ENCODE data around the gene ZNF736. TPM values are rescaled to one million over a fixed set of nuclear protein-coding genes. Genes with fewer than 3 reads are reported as not detected.
"Not testable (repeated sequence)": the region's sequence is repeated elsewhere in the genome, so short reads cannot be mapped to it uniquely, and the experiment has no call there.

ZNF736 gene
- total RNA-seq, result 31.3 TPM

GRCh38 chr7:64313740-64314491 is at the start of gene ZNF736:
TSS of gene ZNF736 (plus strand) at chr7:64313961. CDS start at chr7:64314151, 190 bp downstream.
- Histone ChIP-seq H3K4me1 (ENCODE audit: insufficient read depth, low read length) (peaks cover 24% of the 10 kb centered on the region), H3K4me3 (ENCODE audit: low read length) (peak within 1 kb of the TSS; percentile 59), H3K27me3 (ENCODE audit: insufficient read depth, low read length) (no peaks in the 10 kb centered on the region), H3K9me3 (ENCODE audit: low read depth, low read length) (no peaks in the 10 kb centered on the region)

DNA sequence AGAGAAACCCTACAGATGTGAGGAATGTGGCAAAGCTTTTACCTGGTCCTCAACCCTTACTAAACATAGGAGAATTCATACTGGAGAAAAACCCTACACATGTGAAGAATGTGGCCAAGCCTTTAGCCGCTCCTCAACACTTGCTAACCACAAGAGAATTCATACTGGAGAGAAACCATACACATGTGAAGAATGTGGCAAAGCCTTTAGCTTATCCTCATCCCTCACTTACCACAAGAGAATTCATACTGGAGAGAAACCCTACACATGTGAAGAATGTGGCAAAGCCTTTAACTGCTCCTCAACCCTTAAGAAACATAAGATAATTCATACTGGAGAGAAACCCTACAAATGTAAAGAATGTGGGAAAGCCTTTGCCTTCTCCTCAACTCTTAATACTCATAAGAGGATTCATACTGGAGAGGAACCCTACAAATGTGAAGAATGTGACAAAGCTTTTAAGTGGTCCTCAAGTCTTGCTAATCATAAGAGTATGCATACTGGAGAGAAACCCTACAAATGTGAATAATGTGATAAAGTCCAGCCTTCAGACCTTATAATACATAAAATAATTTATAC is 47.3 kb upstream of the ZNF736 start:
- peaks cover 38% of the 10 kb centered on the region for H3K9me3 ChIP-seq (ENCODE audit: low read depth, low read length)
- H3K4me1 ChIP-seq (ENCODE audit: insufficient read depth, low read length), result no peaks in the 10 kb centered on the region
- H3K27me3 ChIP-seq (ENCODE audit: insufficient read depth, low read length), result no peaks in the 10 kb centered on the region
- no peak overlapping the region for H3K4me3 ChIP-seq (ENCODE audit: low read length)

DNA sequence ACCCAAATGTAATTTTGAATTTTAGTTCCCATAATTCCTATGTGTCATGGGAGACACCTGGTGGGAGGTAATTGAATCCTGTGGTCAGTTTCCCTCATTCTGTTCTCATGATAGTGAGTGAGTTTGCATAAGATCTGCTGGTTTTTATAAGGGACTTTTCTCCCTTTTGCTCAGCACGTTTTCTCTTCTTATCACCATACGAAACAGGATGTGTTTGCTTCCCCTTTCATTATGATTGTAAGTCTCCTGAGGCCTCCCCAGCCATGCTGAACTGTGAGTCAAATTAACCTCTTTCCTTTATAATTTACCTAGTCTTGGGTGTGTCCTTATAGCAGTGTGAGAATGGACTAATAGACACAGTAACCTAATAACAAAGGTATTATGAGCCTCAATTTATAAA is 36.1 kb upstream of the ZNF736 start:
- H3K27me3 ChIP-seq (ENCODE audit: insufficient read depth, low read length), result no peaks in the 10 kb centered on the region
- H3K9me3 ChIP-seq (ENCODE audit: low read depth, low read length), result no peaks in the 10 kb centered on the region
- no peaks in the 10 kb centered on the region for H3K4me1 ChIP-seq (ENCODE audit: insufficient read depth, low read length)
- no peak overlapping the region for H3K4me3 ChIP-seq (ENCODE audit: low read length)

- no peak overlapping the region for H3K4me3 ChIP-seq (ENCODE audit: low read length)
- no peaks in the 10 kb centered on the region for H3K27me3 ChIP-seq (ENCODE audit: insufficient read depth, low read length)
- no peaks in the 10 kb centered on the region for H3K9me3 ChIP-seq (ENCODE audit: low read depth, low read length)
- H3K4me1 ChIP-seq (ENCODE audit: insufficient read depth, low read length), result no peaks in the 10 kb centered on the region
Observed at GRCh38 chr7:64294701-64295420, 18.9 kb upstream of the ZNF736 start.

GRCh38 chr7:64297418-64297817 is 16.3 kb upstream of the ZNF736 start:
- H3K9me3 ChIP-seq (ENCODE audit: low read depth, low read length), result not testable (repeated sequence)

DNA sequence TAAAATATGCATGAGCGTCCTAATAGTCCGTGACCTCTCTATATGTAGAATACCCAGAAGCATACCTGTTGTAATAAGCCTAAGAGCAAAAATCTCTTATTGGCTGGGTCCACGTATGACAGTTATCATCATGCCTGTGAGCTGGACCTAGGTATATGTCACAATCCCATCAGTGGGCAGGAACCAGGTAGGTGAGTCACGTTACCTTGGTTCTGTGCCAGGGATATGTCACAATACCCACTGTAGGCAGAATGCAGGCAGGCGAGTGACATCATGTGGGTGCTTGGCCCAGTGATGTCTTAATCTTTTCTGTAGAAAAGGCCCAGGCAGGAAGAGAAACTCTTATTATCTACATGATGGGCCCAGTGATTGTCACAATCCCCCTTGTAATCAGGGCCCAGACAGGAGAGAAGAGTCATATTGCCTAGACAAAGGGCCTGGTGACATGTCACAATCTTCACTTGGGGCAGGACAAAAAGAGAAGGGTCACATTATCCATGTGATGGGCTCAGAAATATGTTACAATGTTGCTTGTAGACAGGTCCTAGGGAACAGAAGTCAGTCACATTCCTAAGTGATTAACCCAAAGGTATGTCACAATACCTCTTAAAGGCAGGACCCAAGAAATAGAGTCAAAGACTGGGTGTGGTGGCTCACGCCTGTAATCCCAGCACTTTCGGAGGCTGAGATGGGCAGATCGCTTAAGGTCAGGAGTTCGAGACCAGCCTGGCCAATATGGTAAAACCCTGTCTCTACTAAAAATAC is 12.9 kb upstream of the ZNF736 start:
- H3K4me1 ChIP-seq (ENCODE audit: insufficient read depth, low read length), result peaks cover 9% of the 10 kb centered on the region
- H3K4me3 ChIP-seq (ENCODE audit: low read length), result no peak overlapping the region
- no peaks in the 10 kb centered on the region for H3K9me3 ChIP-seq (ENCODE audit: low read depth, low read length)
- H3K27me3 ChIP-seq (ENCODE audit: insufficient read depth, low read length), result no peaks in the 10 kb centered on the region

More at GRCh38 chr7:64297418-64297817, 16.3 kb upstream of the ZNF736 start:
- H3K4me1 ChIP-seq (ENCODE audit: insufficient read depth, low read length); H3K27me3 ChIP-seq (ENCODE audit: insufficient read depth, low read length); H3K4me3 ChIP-seq (ENCODE audit: low read length): not testable (repeated sequence)

DNA sequence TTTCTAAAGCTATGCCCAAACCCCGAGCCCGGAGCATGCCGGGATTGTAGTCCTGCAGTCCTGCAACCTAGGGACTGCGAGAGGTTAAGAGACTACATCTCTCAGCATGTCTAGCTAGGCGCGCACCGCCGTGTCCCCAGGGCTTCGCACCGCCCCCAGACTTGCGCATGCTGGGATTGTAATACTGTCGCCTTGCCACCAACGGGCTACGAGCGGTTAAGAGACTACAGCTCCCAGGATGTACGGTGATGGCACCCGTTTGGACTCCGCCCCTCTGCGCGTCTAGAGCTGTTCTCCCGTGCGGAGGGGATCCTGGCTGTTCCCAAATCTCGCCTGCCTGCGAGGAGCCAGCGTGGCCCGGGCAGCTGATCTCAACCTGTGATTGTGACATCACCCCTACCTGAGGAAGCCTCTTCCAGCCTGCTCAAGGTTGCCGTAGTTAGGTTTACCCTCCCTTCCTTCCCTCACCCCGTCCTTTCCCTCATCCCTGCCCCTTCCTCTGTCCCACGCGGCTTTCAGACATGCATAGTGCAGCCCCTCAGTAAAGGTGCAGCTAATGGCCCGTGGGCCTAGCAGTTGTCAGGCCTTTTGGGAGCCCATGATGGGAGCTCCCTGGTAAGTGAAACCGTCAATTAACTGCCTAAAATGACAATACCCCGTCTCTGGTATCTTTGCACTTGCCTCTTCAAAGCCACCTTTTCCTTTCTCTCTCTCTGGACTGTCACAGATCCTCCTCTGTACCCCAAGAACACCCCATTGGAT is 6.3 kb upstream of the ZNF736 start:
- no peaks in the 10 kb centered on the region for H3K9me3 ChIP-seq (ENCODE audit: low read depth, low read length)
- peaks cover 25% of the 10 kb centered on the region for H3K4me1 ChIP-seq (ENCODE audit: insufficient read depth, low read length)
- H3K4me3 ChIP-seq (ENCODE audit: low read length), result peak overlapping the region; percentile 52
- H3K27me3 ChIP-seq (ENCODE audit: insufficient read depth, low read length), result no peaks in the 10 kb centered on the region

GRCh38 chr7:64308016-64308270 is 5.8 kb upstream of the ZNF736 start:
- Histone ChIP-seq H3K9me3 (ENCODE audit: low read depth, low read length) (no peaks in the 10 kb centered on the region), H3K27me3 (ENCODE audit: insufficient read depth, low read length) (no peaks in the 10 kb centered on the region), H3K4me1 (ENCODE audit: insufficient read depth, low read length) (peaks cover 25% of the 10 kb centered on the region), H3K4me3 (ENCODE audit: low read length) (no peak overlapping the region)

GRCh38 chr7:64310426-64310825 is 3.3 kb upstream of the ZNF736 start:
- H3K9me3 ChIP-seq (ENCODE audit: low read depth, low read length), result no peaks in the 10 kb centered on the region
- H3K27me3 ChIP-seq (ENCODE audit: insufficient read depth, low read length), result no peaks in the 10 kb centered on the region
- no peak overlapping the region for H3K4me3 ChIP-seq (ENCODE audit: low read length)
- peaks cover 35% of the 10 kb centered on the region for H3K4me1 ChIP-seq (ENCODE audit: insufficient read depth, low read length)

DNA sequence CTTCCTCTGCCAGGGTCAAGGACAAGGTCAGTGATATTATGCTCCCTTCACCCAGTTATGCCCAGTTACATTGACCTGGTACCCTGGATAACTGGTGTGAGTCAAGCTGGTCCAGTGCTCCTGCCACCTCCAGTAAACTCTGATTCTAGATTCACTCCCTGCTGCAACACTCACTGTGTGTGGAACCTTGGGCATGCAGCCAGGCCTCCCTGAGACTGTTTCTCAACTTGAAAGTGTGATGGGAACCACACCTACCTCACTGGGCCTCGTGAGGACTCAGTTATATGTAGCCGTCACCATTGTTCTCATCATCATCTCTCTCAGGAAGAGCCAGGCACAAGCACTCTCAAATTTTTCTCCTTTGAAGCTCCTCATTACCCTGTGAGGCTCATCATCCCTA is 935 bp upstream of the ZNF736 start:
- Histone ChIP-seq H3K4me3 (ENCODE audit: low read length) (no peak overlapping the region), H3K27me3 (ENCODE audit: insufficient read depth, low read length) (no peaks in the 10 kb centered on the region), H3K4me1 (ENCODE audit: insufficient read depth, low read length) (peaks cover 27% of the 10 kb centered on the region), H3K9me3 (ENCODE audit: low read depth, low read length) (no peaks in the 10 kb centered on the region)

DNA sequence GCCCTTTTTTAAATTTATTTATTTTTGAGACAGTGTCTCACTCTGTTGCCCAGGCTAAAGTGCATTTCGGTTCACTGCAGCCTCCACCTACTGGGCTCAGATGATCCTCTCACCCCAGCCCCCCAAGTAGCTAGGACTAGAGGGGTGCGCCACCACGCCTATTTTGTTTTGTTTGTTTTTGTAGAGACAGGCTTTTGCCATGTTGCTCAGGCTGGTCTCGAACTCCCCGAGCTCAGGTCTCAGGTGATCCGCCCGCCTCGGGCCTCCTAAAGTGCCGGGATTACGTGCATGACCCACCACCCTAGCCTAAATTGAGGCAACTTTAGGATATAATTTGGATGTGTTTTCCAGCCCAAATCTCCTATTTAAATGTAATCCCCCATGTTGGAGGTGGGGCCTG is 805 bp downstream of the ZNF736 start:
- peaks cover 24% of the 10 kb centered on the region for H3K4me1 ChIP-seq (ENCODE audit: insufficient read depth, low read length)
- peak overlapping the region; percentile 59 for H3K4me3 ChIP-seq (ENCODE audit: low read length)
- no peaks in the 10 kb centered on the region for H3K27me3 ChIP-seq (ENCODE audit: insufficient read depth, low read length)
- no peaks in the 10 kb centered on the region for H3K9me3 ChIP-seq (ENCODE audit: low read depth, low read length)

DNA sequence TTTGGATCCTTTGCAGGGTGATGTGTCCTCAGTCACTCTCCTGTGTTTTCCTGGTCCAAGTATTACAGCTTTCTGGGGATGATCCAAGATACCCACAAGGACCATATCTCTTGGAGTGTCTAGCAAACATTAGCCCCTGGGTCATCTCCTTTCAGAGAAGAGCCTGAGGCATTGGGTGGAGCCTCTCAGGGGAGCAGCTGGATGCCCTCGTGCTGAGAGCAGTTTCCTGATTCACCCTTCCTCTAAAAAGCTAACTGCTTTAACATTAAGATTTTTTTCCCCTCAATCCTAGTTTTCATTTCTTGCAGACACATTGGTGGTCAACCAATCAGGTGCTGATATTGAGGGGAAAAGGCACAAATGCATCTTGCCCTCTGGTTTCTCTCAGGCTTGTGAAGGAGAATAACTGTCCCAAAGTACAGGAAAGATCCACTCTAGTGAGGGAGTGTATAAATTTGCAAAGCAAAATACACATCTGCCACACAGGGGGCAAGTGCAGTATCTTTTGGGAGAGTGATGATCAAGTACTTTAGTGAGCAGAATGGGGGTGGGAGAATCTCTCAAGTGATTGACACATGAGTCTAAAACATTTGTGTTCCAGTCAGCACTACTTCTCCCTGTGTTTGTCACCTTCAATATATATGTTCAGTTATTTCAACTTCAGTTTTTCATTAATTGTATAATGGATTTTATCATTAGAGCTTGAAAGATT is 2.4 kb downstream of the ZNF736 start:
- H3K4me3 ChIP-seq (ENCODE audit: low read length); H3K9me3 ChIP-seq (ENCODE audit: low read depth, low read length); H3K27me3 ChIP-seq (ENCODE audit: insufficient read depth, low read length): not testable (repeated sequence)
- H3K4me1 ChIP-seq (ENCODE audit: insufficient read depth, low read length), result peaks cover 24% of the 10 kb centered on the region

DNA sequence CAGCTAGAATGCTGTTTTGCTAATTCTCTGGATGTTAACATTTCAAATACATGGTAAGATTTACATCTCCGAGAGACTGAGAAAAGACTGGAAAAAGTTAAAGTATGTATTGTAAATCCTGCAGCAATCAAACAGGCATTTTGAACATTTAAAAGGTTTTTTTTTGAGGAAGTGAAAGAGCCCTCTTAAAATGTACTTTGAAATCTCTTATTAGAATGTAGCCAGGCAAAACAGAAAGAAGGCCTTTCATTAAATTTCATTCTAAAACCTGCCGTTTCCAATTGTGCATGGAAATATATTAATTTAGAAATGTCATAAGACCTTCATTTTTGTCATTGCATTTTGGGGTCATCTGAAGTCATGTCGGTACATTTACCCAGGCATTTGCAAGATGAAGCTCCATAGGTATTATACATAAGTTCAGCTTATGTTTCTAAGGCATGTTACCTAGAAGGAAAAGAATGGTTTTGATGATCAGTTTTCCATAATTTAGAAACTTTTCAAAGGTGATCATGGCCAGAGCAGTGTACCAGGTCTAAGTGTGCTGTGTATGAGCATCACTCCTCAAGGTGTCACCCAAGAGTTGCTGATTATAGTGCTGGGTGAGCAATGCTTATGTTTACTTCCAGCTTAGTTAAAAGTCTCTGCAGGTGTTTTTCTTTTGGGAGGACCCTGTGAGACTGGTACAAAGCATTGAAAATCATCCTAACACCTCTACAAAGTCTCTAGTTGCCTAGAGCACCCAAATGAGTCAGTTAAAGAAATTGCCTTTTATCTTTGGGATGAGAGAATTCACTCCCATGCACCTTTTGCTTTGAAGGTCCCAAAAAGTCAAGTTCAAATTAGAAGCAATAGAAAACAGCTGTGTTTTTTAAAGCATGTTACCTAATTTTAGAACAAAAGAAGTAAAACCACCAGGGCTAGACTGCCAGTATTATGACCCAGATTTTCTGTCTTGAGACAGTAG is 7.1 kb downstream of the ZNF736 start:
- no peak overlapping the region for H3K4me3 ChIP-seq (ENCODE audit: low read length)
- peaks cover 16% of the 10 kb centered on the region for H3K9me3 ChIP-seq (ENCODE audit: low read depth, low read length)
- no peaks in the 10 kb centered on the region for H3K27me3 ChIP-seq (ENCODE audit: insufficient read depth, low read length)
- peaks cover 2% of the 10 kb centered on the region for H3K4me1 ChIP-seq (ENCODE audit: insufficient read depth, low read length)
